Coronary artery (tissue), 2 donors: ENCODE measurements around the gene CRYBG2.
A peak's percentile ranks its signal among the peaks of the same experiment; 100 is the strongest.

Source experiments
- DNase-seq: peaks from one replicate; pipeline ENCODE4 v3.0.0-alpha.2; 2017; ENCODE audit warnings: low spot score
- H3K27ac ChIP-seq, 2 donors: fragments of 200-600 bp; sonication (generic); one replicate each; pipeline ENCODE4 v1.5.1; 2016 to 2019
- H3K4me3 ChIP-seq: fragments of 200-600 bp; sonication (generic); 2 replicates; pipeline ENCODE4 v1.5.1; 2016; ENCODE audit warnings: mild to moderate bottlenecking, moderate library complexity
- CTCF ChIP-seq: fragments of 200-600 bp; sonication (generic); IDR thresholded peaks from one replicate; pipeline ENCODE4 v1.5.1; 2019; ENCODE audit warnings: antibody characterized with exemption

CRYBG2 gene

GRCh38 chr1:26290882-26291261 lies 63.1 kb downstream of the CRYBG2 start:
- peak overlapping the region in 1 of 2 donors; percentile 76 for H3K27ac ChIP-seq
- H3K4me3 ChIP-seq: no peak overlapping the region
- DNase-seq: no peak
- no peak for TF ChIP-seq CTCF

GRCh38 chr1:26290122-26290881 lies 63.6 kb downstream of the CRYBG2 start:
- no peak for TF ChIP-seq CTCF
- H3K27ac ChIP-seq: peak overlapping the region; percentile 16 to 76
- DNase-seq: no peak
- no peak overlapping the region for H3K4me3 ChIP-seq

GRCh38 chr1:26289158-26290059 lies 64.5 kb downstream of the CRYBG2 start:
- no peak overlapping the region for H3K4me3 ChIP-seq
- H3K27ac ChIP-seq: peak overlapping the region; percentile 16 to 76
- no peak for TF ChIP-seq CTCF
- DNase-seq: no peak

GRCh38 chr1:26288311-26288941 lies 65.5 kb downstream of the CRYBG2 start:
- no peak for DNase-seq
- peak overlapping the region in 1 of 2 donors; percentile 76 for H3K27ac ChIP-seq
- no peak for TF ChIP-seq CTCF
- H3K4me3 ChIP-seq: no peak overlapping the region

- no peak for DNase-seq
- Histone ChIP-seq H3K4me3 (no peak overlapping the region), H3K27ac (peak overlapping the region in 1 of 2 donors; percentile 76)
- no peak for TF ChIP-seq CTCF
Measured at GRCh38 chr1:26287811-26288210, 66.1 kb downstream of the CRYBG2 start.

- Histone ChIP-seq H3K4me3 (no peak overlapping the region), H3K27ac (peak overlapping the region in 1 of 2 donors; percentile 71)
- no peak for DNase-seq
- no peak for TF ChIP-seq CTCF
Measured at GRCh38 chr1:26287033-26287711, 66.8 kb downstream of the CRYBG2 start.
